K562 (cell line): ENCODE measurements around the gene CCDC200. TPM values are rescaled to one million over a fixed set of nuclear protein-coding genes. Genes with fewer than 3 reads are reported as not detected.

ENCODE experiments used
- ATAC-seq: fragments of 200-7000 bp; cut with Tn5 transposase; 3 replicates; pipeline ENCODE4 v1.9.1; 2020; ENCODE audit warnings: moderate library complexity
- BruUV-seq: library from RNA; stranded (reverse); fragments of 400-500 nt; replicated peaks from 2 replicates; lab custom pipeline; 2021; lab: Mats Ljungman, UMichigan
- CTCF ChIA-PET: fragments of 300-600 bp; formaldehyde crosslinking; extraction: SDS; loops from one replicate; lab custom pipeline; 2021; ENCODE audit warnings: low intra/inter-chr PET ratio; lab: Yijun Ruan, JAX
- POLR2A ChIA-PET: fragments of 300-600, 350-650 bp; sonication (Branson Sonifier 250); formaldehyde crosslinking; extraction: SDS; loops from one replicate; lab custom pipeline; 2021; ENCODE audit warnings: antibody characterized with exemption, inconsistent platforms; lab: Yijun Ruan, JAX
- DNase-seq, 4 experiments: peaks; one replicate each; pipeline versions ENCODE4 v3.0.0 to v3.0.0-alpha.2; 2011 to 2018; ENCODE audit warnings: low spot score in 3 of 4, mixed read lengths in 3 of 4; ENCODE audit errors: extremely low read depth in 1 of 4
- FAIRE-seq: peaks from 2 replicates; lab custom pipeline; 2011; peaks lifted over from hg19 to GRCh38; lab: Jason Lieb, UNC
- H2AFZ ChIP-seq: 2 replicates; pipeline ENCODE4 v1.6.0; 2011; ENCODE audit warnings: low read depth, low read length, control low read depth, inconsistent platforms
- H3K27ac ChIP-seq: fragments of 200-600 bp; 3 replicates; pipeline ENCODE4 v1.8.0; 2011; ENCODE audit warnings: low read depth, mild to moderate bottlenecking, control low read depth, inconsistent platforms, low read length, moderate library complexity, mixed read lengths; ENCODE audit errors: extremely low read depth
- H3K27me3 ChIP-seq, 2 experiments: fragments of 300-600 bp in 1 of 2; 2 replicates in 1 of 2; 3 replicates in 1 of 2; pipeline versions ENCODE4 v1.6.0 to v1.8.0; 2011; ENCODE audit warnings: inconsistent platforms in 2 of 2, low read length in 2 of 2, mild to moderate bottlenecking in 1 of 2, mixed read lengths in 1 of 2, moderate library complexity in 1 of 2; ENCODE audit not compliant: control insufficient read depth in 2 of 2, insufficient read depth in 2 of 2
- H3K36me3 ChIP-seq: fragments of 300-600 bp; 3 replicates; pipeline ENCODE4 v1.8.0; 2011; ENCODE audit warnings: mild to moderate bottlenecking, low read length, inconsistent platforms; ENCODE audit not compliant: control insufficient read depth, insufficient read depth
- H3K4me1 ChIP-seq, 2 experiments: fragments of 200-600 bp in 1 of 2; replicated peaks in 1 of 2; 2 replicates in 1 of 2; 3 replicates in 1 of 2; pipeline versions ENCODE4 v1.5.1 to v1.8.0; 2011; ENCODE audit warnings: inconsistent platforms in 2 of 2, low read length in 2 of 2, mild to moderate bottlenecking in 1 of 2, mixed read lengths in 1 of 2, moderate library complexity in 1 of 2; ENCODE audit not compliant: control insufficient read depth in 2 of 2, insufficient read depth in 2 of 2
- H3K4me2 ChIP-seq: 2 replicates; pipeline ENCODE4 v1.6.1; 2011; ENCODE audit warnings: low read length, control low read depth, inconsistent platforms, mixed read lengths; ENCODE audit not compliant: insufficient read depth
- H3K4me3 ChIP-seq: fragments of 200-600 bp; sonication (generic), shearing (Covaris generic); 2 replicates; pipeline ENCODE4 v1.5.1; 2016; ENCODE audit warnings: control low read depth, inconsistent platforms
- H3K79me2 ChIP-seq: fragments of 200-600 bp; 3 replicates; pipeline ENCODE4 v1.8.0; 2011; ENCODE audit warnings: low read length, inconsistent platforms; ENCODE audit not compliant: control insufficient read depth, insufficient read depth
- H3K9ac ChIP-seq, 2 experiments: 2 replicates each; pipeline versions ENCODE4 v1.6.0 to v1.6.1; 2011; ENCODE audit warnings: low read depth in 2 of 2, low read length in 2 of 2, control low read depth in 1 of 2, inconsistent platforms in 1 of 2, mild to moderate bottlenecking in 1 of 2, mixed read lengths in 1 of 2; ENCODE audit not compliant: insufficient read depth in 1 of 2
- H3K9me1 ChIP-seq: one replicate; pipeline ENCODE4 v1.6.0; 2011; ENCODE audit warnings: inconsistent platforms, mild to moderate bottlenecking, low read length, moderate library complexity; ENCODE audit not compliant: control insufficient read depth, insufficient read depth
- H3K9me3 ChIP-seq: replicated peaks from 2 replicates; pipeline ENCODE4 v1.5.1; 2011; ENCODE audit warnings: low read depth, low read length, inconsistent platforms; ENCODE audit not compliant: control insufficient read depth, insufficient read depth
- H4K20me1 ChIP-seq: replicated peaks from 2 replicates; pipeline ENCODE4 v1.6.1; 2011; ENCODE audit warnings: low read length, inconsistent platforms, mixed read lengths; ENCODE audit not compliant: control insufficient read depth, insufficient read depth
- POLR2G ChIP-seq: fragments of 200-400 bp; formaldehyde crosslinking; IDR thresholded peaks from 2 replicates; pipeline ENCODE4 v1.6.1; 2017; ENCODE audit warnings: low read depth, mild to moderate bottlenecking, antibody characterized with exemption, low read length, moderate library complexity
- WGBS: fragments of 100-300 bp; shearing (Covaris generic); methylation state at CpG from one replicate; pipeline ENCODE4 v1.1.6; 2016; ENCODE audit warnings: low coverage, mixed read lengths; ENCODE audit not compliant: insufficient coverage; ENCODE audit errors: missing lambda C conversion rate; 5-methylcytosine and 5-hydroxymethylcytosine counted together
- in situ Hi-C: fragments of 300-500 bp; cut with MboI; formaldehyde crosslinking; loops from 4 replicates; pipeline ENCODE4 v1.15.0; 2018; ENCODE audit warnings: inconsistent platforms, mixed read lengths
- intact Hi-C: fragments of 100-400 bp; cut with micrococcal nuclease; formaldehyde crosslinking; loops from 2 replicates; pipeline ENCODE4 v1.14.2; 2022
- polyA plus RNA-seq, 8 experiments: library from polyadenylated mRNA; depleted of rRNA in 4 of 8; stranded (reverse) in 5 of 8; unstranded in 3 of 8; fragments of >200 nt; fragmentation: Nextera tagmentation in 2 of 8; fragmentation: Illumina TruSeq in 1 of 8; extraction: Ambion mirVana in 2 of 8; extraction: Trizol in 1 of 8; gene quantifications; 2 replicates each; pipeline versions ENCODE4 v1.2.1 to v1.2.3, GENCODE V29; 2011 to 2014; ENCODE audit warnings: inconsistent platforms in 1 of 8, missing spikeins in 1 of 8
- total RNA-seq, 7 experiments: library from RNA; depleted of rRNA in 6 of 7; stranded (reverse); fragments of >200 nt in 6 of 7; fragmentation: Illumina TruSeq in 2 of 7; extraction: Trizol in 2 of 7; gene quantifications; 2 replicates each; pipeline versions ENCODE4 v1.2.1 to v1.2.3, GENCODE V29; 2011 to 2021; ENCODE audit warnings: low replicate concordance in 1 of 7
- TF ChIP-seq, protein P1 (sequence below): sonication (generic); formaldehyde crosslinking; IDR thresholded peaks from 2 replicates; pipeline ENCODE4 v1.8.0; 2023; ENCODE audit warnings: mild to moderate bottlenecking, missing genetic modification reagents

Gene CCDC200
- total and polyA plus RNA-seq, 9 of the 15 experiments (the other 6 are each of a cell fraction or from before 2014, with no cell fraction given) = 0.14 TPM; not detected in 8

DNA sequence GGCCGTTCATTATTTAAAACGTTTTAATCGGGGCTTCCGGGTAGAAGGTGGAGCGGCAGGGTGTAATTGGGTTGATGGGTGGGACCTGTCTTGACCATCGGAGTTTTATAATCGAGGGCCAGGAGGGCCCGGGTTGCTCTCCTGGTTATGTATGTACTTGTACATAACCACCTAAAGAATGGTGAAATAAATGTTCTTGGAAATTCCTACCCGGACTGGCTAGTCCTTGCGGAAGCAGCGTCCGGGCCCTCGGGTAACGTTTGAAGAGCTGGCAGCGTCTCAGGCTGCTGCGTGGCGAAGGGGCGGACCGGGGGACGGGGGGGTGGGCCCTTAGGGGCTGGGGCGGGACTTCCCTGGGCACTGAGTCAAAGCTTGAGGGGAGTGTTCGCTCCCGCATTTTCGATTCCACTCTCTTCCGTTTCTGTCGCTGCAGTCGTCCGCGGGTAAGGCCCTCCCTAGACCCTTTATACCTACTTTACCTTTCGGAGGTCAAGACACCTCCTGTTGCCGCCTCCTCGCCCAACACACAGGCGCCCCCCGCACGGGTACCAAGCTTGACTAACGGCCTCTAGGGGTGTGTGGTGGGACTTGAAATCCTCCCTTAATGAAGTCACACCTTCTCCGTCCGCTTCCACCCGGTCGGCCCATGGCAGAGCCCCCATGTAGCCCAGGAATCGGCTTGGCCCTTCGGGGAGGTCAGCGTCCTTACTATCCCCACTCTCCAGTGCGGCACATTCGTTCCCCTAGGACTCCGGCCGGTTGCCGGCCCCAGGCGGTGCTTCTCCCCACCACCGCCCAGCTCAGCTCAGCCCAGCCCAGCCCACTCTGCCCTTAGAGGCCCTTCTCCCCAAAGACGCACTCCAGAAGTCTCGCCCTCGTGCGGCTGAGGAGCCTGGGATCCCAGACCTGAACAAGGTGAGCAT lies 16.7 kb downstream of the CCDC200 start, which contains the start of gene TMEM106A:
TMEM106A (plus strand) TSS at position 396 of the 923 bp plus-strand sequence. CDS start 1,167 bp downstream, outside the sequence.
- Histone ChIP-seq H2AFZ (no peak within 1 kb of the TSS), H3K9me1 (no peaks in the 10 kb centered on the region), H3K36me3 (peaks cover 16% of the 10 kb centered on the region; the same call in 2 of the 3 replicates), H3K27ac (no peak within 1 kb of the TSS), H3K27me3 (no peaks in the 10 kb centered on the region), H3K9ac (peak within 1 kb of the TSS in 1 of 2 experiments; percentile 28; a peak in 1 of 4 replicates), H3K4me1 (peaks cover 3 to 9% of the 10 kb centered on the region in 2 experiments; a peak in 2 of 5 replicates), H3K4me3 (no peak within 1 kb of the TSS), H4K20me1 (no peaks in the 10 kb centered on the region), H3K9me3 (no peaks in the 10 kb centered on the region), H3K4me2 (no peak within 1 kb of the TSS), H3K79me2 (no peaks in the 10 kb centered on the region)
- ATAC-seq (no peak; the same call in 1 of the 3 replicates), FAIRE-seq (no peak), DNase-seq (no peak)
- TF ChIP-seq POLR2G = peak; percentile 49; the same call in 1 of the 2 replicates
- TF ChIP-seq, protein P1, sequence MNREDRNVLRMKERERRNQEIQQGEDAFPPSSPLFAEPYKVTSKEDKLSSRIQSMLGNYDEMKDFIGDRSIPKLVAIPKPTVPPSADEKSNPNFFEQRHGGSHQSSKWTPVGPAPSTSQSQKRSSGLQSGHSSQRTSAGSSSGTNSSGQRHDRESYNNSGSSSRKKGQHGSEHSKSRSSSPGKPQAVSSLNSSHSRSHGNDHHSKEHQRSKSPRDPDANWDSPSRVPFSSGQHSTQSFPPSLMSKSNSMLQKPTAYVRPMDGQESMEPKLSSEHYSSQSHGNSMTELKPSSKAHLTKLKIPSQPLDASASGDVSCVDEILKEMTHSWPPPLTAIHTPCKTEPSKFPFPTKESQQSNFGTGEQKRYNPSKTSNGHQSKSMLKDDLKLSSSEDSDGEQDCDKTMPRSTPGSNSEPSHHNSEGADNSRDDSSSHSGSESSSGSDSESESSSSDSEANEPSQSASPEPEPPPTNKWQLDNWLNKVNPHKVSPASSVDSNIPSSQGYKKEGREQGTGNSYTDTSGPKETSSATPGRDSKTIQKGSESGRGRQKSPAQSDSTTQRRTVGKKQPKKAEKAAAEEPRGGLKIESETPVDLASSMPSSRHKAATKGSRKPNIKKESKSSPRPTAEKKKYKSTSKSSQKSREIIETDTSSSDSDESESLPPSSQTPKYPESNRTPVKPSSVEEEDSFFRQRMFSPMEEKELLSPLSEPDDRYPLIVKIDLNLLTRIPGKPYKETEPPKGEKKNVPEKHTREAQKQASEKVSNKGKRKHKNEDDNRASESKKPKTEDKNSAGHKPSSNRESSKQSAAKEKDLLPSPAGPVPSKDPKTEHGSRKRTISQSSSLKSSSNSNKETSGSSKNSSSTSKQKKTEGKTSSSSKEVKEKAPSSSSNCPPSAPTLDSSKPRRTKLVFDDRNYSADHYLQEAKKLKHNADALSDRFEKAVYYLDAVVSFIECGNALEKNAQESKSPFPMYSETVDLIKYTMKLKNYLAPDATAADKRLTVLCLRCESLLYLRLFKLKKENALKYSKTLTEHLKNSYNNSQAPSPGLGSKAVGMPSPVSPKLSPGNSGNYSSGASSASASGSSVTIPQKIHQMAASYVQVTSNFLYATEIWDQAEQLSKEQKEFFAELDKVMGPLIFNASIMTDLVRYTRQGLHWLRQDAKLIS (CRISPR knock-in tag) = no peak
- ChIA-PET CTCF (no interaction called here), POLR2A (interaction anchor here (0.5 to 4.3 kb wide), 6 partner anchors 13 to 543 kb away, joined by 3 to 23 read pairs (median 3); partner anchors contain the start of gene BECN1)
- in situ Hi-C loops (no loop called here), intact Hi-C loops (no loop called here)
- no TSS peak for BruUV-seq
- WGBS = 87% methylated on average over 46 of the region's 54 CpGs
